ENCODE measurements around the gene NNMT.
A peak's percentile ranks its signal among the peaks of the same experiment; 100 is the strongest.

The NNMT gene

GRCh38 chr11:114316980-114317786 is 21.0 kb downstream of the NNMT start:
- peak; percentile 79 for DNase-seq (ENCODE audit: low read depth)
- TF ChIP-seq CTCF (conservative IDR thresholded peaks at IDR 0.05; ENCODE audit: low read depth, low read length): no peak
- no peak overlapping the region for H3K4me3 ChIP-seq (ENCODE audit: low read depth, low read length)

GRCh38 chr11:114317787-114318137 is 21.6 kb downstream of the NNMT start:
- H3K4me3 ChIP-seq (ENCODE audit: low read depth, low read length): no peak overlapping the region
- peak; percentile 81 for DNase-seq (ENCODE audit: low read depth)
- TF ChIP-seq CTCF (conservative IDR thresholded peaks at IDR 0.05; ENCODE audit: low read depth, low read length): peak; percentile 65

- DNase-seq (ENCODE audit: low read depth): no peak
- H3K4me3 ChIP-seq (ENCODE audit: low read depth, low read length): no peak overlapping the region
- TF ChIP-seq CTCF (conservative IDR thresholded peaks at IDR 0.05; ENCODE audit: low read depth, low read length): no peak
These were observed 22.2 kb downstream of the NNMT start for GRCh38 chr11:114318361-114318760.

- no peak for DNase-seq (ENCODE audit: low read depth)
- TF ChIP-seq CTCF (conservative IDR thresholded peaks at IDR 0.05; ENCODE audit: low read depth, low read length): no peak
- H3K4me3 ChIP-seq (ENCODE audit: low read depth, low read length): no peak overlapping the region
These were observed 23.6 kb downstream of the NNMT start for GRCh38 chr11:114319716-114320328.

GRCh38 chr11:114321621-114322257 is 25.5 kb downstream of the NNMT start:
- DNase-seq (ENCODE audit: low read depth): peak; percentile 90
- H3K4me3 ChIP-seq (ENCODE audit: low read depth, low read length): no peak overlapping the region
- no peak for TF ChIP-seq CTCF (conservative IDR thresholded peaks at IDR 0.05; ENCODE audit: low read depth, low read length)

- no peak overlapping the region for H3K4me3 ChIP-seq (ENCODE audit: low read depth, low read length)
- no peak for TF ChIP-seq CTCF (conservative IDR thresholded peaks at IDR 0.05; ENCODE audit: low read depth, low read length)
- no peak for DNase-seq (ENCODE audit: low read depth)
These were observed 26.7 kb downstream of the NNMT start for GRCh38 chr11:114322934-114323333.
